Left colon (tissue), 2 donors: ENCODE data around the gene GSTO1. TPM values are rescaled to one million over a fixed set of nuclear protein-coding genes. Genes with fewer than 3 reads are reported as not detected.
"Not testable (repeated sequence)": the region's sequence is repeated elsewhere in the genome, so short reads cannot be mapped to it uniquely, and the experiment has no call there.

Source experiments
- ATAC-seq: fragments of 200-7000 bp; cut with Tn5 transposase; one replicate; pipeline ENCODE4 v1.9.1; 2020; ENCODE audit warnings: mild to moderate bottlenecking, moderate library complexity
- DNase-seq, 2 donors: peaks; one replicate each; pipeline ENCODE4 v3.0.0-alpha.2; 2020
- intact Hi-C, 2 donors: fragments of 100-400 bp; cut with DNase I in 1 of 2; cut with micrococcal nuclease in 1 of 2; formaldehyde crosslinking; loops; one replicate each; pipeline versions ENCODE4 v1.11.2 to v1.14.0; 2022; cut with DNase I, micrococcal nuclease
- long read RNA-seq: library from polyadenylated mRNA; unstranded; transcript quantifications from one replicate; pipeline ENCODE4 v2.0.0, GENCODE V29; 2021
- total RNA-seq, 2 donors: library from RNA; stranded (reverse); fragmentation: NEBNext Ultra II Directional; extraction: Animal tissue kit (Norgen Biotek cat#: 25700); gene quantifications; one replicate each; pipeline ENCODE4 v1.2.1, GENCODE V29; 2021
- donor health status: DM: no; HTN: no; CAD: no.
- donor health status: DM: yes; HTN: yes; CAD: no.

Gene GSTO1
- 10 to 100 TPM; 67.5 to 71.2 TPM for total RNA-seq
- long read RNA-seq, transcript GSTO1-202 (6 exons, 972 nt), result major isoform, 38 of 45 reads
- long read RNA-seq, partial matches to known transcripts, result 0 of 45 reads
- long read RNA-seq, other reads (novel, unspliced or antisense), result 4 of 45 reads

DNA sequence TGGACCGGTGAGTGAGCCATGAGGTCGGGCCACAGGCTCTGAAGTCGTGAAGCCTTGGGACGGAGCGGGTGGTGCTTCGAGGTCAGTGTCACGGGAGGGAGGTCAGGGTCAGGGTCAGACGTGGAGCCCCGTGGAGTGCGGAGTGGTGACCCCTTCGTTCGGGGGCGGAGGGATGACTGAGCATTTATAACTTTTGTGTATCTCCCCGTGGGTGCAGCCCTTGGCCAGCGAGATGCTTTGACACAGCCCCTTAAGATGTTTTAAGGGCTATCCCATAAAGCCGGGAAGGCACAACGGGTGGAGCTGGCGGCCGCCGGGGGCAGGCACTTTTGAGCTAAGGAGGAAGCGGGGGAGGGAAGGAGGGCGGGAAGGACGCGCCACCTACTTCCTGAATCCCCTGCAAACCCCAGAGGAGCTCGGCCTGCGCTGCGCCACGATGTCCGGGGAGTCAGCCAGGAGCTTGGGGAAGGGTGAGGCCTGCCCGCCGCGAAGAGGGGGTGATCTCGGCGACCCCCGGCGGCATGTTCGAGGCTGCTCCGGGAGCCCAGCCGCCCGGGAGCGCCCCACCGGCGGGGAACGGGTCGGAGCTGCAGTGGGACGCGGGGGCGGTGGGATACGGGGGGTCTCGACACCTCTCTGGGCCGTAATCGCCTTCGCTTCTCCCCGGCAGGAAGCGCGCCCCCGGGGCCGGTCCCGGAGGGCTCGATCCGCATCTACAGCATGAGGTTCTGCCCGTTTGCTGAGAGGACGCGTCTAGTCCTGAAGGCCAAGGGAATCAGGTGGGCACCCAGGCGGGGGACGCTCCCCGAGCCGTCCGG lies at the start of gene GSTO1:
Gene GSTO1, plus strand, starts transcription at position 400 of the 818 bp plus-strand sequence. Its CDS starts 37 bp downstream, at position 437.
- intact Hi-C loops, result no loop called here
- ATAC-seq, result peak; percentile 81
- peak; percentile 84 for DNase-seq

DNA sequence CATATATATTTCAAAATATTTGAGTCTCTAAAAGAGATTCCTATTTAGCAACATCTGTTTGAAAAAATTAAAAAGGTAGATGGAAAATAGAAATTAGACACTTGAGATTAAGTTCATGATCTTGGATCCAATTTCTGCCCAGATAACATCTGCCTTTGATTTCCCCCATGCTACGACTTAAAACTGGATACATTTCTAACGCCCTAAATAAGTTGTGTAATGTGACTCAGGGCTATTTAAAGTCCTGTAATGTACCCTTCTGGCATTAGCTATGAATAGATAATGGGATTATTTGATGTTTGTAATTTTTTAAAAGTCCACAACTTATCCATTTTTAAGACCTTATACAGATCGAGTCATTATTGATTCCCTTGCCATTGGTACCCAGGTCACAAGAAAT lies 46.0 kb upstream of the GSTO1 start:
- ATAC-seq, result no peak
- intact Hi-C loops, result loop anchor here in 1 of 2 donors (10.0 kb wide), 1 partner anchor 324 kb away; no protein-coding TSS in a partner anchor
- DNase-seq, result no peak

DNA sequence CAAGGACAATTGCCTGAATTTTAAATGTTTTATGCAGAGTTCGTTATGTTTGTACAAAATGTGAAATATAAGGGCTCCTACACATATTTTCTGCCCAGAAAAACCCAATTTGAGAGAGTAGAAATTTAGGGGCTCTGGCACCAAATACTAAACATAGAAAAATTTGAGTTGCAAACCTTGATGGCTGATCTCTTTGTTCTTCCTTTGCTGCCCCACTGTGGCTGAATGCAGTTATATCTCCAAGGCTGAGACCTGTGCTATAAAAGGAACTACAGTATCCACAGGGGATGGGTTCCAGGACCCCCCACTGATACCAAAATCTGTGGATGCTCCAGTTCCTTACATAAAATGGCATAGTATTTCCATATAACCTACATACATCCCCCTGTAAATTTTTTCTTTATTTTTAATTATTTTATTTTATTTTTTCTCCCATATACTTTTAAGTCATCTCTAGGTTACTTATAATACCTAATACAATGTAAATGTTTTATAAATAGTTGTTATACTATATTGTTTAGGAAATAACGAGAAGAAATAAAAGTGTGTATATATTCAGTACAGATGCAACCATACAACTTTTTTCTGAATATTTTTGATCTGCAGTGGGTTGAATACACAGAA lies 45.0 kb upstream of the GSTO1 start:
- ATAC-seq, result peak; percentile 64
- peak in 1 of 2 donors; percentile 28 for DNase-seq
- intact Hi-C loops, result loop anchor here in 1 of 2 donors (10.0 kb wide), 1 partner anchor 325 kb away; no protein-coding TSS in a partner anchor

- ATAC-seq, result no peak
- no peak for DNase-seq
- intact Hi-C loops, result no loop called here
Measured at GRCh38 chr10:104216631-104217030, 38.1 kb upstream of the GSTO1 start.

DNA sequence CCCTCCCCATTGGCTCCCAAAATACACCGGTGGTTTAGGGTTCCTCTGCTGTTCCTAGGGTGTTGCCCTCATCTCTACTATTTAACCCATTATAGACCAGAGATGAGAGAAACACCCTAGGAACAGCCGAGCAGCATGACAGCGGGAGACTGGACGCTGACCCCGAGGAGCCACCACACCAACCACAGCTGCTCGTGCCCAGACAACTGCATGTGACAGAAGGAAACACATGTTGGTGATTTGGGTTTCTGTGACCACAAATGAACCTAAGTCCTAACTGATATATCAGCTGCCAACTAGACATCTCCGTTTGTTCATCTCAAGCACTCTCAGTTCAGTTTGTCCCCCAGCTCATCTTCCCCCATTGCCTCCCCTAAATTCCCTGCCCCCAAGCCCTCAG lies 35.9 kb upstream of the GSTO1 start:
- no peak for DNase-seq
- intact Hi-C loops, result no loop called here
- ATAC-seq, result no peak

DNA sequence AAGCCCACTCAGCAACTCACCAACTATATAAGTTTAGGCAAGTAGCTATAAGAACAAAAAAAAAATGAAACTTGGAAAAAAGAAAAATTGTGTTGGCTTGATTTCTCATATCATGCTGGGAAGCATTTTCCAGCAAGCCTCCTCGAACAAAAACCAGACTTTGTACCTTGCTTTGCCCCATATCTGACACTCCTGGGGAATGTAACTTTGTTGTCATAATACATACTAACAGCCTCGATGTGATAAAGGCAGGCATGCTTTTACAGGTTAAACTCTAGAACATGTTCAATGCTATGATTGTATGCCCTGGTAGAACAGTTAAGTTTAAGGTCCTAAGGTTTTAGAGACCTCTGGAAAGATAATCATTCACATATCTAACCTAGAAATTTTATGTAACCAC lies 34.2 kb upstream of the GSTO1 start:
- no peak for DNase-seq
- intact Hi-C loops, result no loop called here
- peak; percentile 92 for ATAC-seq

- intact Hi-C loops, result no loop called here
- no peak for DNase-seq
- no peak for ATAC-seq
Measured at GRCh38 chr10:104223304-104223703, 31.4 kb upstream of the GSTO1 start.

DNA sequence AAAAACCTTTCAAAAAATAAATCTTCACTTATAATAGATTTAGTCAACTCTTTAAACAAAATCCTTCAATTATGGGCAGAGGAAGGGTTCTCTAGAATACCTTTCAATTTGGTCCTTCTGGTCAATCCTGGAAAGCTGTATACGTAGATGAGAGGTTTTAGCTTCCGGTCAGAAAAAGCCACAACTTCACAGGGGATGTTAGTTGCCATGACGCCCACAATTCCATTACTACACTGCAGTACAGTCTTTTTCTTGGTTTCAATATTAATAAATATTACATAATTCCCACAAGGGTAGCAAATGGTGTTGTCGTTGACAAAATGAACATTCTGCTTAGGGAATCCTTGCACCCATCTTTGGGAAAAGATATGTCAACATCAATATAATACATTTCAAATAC lies 24.2 kb upstream of the GSTO1 start:
- ATAC-seq (no peak), DNase-seq (no peak)
- intact Hi-C loops, result no loop called here

DNA sequence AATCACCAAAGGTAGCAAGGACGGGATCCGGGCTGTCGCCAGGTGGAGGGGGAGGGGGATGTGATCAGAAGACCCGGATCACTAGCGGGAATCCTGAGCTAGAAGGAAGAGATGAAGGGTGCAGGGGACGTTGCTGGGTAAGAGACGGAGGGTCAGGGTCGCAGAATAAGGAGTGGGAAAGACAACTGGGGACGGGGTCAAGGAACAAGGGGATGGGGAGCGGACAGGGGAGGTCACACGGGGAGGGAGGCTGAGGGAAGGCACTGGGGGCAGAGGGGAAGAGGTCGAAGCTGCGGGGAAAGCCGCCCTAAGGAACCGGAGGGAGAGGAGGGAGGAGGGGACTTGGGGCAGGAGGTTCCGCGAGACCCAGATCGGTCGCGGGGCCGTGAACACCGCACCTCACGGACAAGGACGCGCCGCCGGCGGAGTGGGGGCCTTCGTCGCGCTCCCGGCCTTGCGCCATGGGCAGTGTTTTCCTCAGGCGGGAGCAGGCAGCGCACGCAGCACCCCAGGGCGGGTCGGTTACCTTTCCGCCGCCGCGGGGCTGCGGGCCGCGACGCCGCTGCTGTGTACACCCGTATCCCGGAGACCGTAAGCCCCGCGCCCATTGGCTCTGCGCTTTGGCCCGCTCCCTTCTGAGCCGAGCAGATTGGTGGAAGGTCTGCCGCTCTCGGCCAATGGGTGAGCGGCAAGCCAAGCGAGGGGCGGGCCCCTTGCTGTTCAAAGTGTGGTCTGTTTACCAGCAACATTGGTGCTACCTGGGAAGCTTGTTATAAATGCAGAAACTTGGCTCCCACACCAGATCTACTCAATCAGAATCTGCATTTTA lies 22.7 kb upstream of the GSTO1 start, which contains the start of gene CFAP43:
Gene CFAP43, minus strand, starts transcription at position 581 of the 829 bp plus-strand sequence. Its CDS starts 118 bp downstream, at position 463.
- ATAC-seq (peak; percentile 100), DNase-seq (peak; percentile 98 to 99)
- intact Hi-C loops, result no loop called here

DNA sequence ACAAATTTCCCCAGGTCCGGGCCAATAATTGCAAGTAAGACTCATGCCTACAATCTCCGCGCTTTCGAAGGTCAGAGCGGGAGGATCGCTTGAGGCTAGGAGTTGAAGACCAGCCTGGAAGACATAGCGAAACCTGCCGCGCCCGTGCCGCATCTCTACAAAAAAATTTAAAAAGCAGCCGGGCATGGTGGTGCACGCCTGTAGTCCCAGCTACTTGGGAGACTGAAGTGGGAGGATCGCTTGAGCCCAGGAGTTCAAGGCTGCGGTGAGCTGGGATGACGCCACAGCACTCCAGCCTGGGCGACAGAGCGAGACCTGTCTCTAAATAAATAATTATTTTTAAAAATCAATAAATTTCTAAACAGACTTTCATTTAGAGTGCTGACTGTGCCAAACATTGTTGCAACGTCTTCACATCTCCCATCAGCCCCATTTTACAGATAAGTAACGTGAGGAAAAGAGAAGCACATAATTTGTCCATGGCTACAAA lies 22.0 kb upstream of the GSTO1 start:
- peak; percentile 35 for ATAC-seq
- intact Hi-C loops, result no loop called here
- DNase-seq, result no peak

DNA sequence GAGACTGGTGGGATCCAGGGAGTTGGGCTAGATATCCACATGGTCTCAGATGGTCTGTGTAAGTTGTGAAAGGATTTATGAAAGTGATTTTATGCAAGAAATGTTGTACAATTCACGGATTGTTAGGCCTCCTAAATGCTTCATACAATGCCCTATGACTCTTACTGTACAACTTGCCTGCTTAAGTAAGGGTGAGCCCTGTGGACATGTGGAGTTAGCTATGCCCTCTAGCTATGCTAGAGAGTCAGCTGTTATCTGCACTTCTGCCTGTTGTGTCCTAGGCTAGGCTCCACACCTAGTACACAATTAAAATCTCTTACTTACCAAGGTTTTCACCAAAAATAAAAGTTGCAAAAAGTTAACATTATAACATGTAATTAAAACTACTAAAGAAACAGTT lies 20.9 kb upstream of the GSTO1 start:
- DNase-seq (no peak), ATAC-seq (no peak)
- intact Hi-C loops, result no loop called here

DNA sequence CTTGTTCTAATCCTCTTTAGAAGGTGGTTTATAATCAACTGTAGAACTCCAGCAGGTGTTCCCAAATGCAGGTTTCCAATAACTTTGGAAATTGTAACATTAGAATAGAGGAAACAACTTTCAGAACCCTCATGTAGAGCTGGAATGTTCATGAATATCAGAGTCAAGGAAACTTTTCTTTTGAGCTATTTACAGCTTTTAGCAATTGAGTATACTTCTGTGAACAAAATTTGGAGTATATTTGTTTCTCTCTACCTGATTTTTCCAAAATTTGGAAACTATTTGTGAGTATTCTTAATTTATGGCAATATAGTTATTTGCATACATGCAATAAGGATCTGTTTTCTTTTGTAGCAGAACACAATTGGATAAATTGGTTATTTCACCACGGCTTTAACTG lies 19.8 kb upstream of the GSTO1 start:
- ATAC-seq (no peak), DNase-seq (no peak)
- intact Hi-C loops, result no loop called here

DNA sequence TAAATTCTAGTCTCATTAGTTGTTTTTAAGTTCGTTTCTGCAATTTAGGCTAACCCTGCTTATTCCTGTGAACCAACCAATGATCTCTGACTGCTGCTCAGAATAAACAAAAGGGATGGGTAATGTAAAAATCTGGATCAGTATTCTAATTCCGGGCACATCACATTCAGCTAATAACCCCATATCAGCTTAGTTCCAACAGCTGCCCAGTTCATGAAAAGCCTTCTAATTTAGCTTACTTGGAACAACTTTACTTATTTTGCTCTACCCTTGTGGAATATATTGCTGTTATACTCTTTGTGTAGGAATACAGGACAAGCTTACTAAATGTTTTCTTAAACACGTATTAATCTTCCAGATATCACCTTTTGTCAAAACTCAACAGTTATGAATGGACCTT lies 18.9 kb upstream of the GSTO1 start:
- ATAC-seq, result no peak
- DNase-seq, result no peak
- intact Hi-C loops, result no loop called here

DNA sequence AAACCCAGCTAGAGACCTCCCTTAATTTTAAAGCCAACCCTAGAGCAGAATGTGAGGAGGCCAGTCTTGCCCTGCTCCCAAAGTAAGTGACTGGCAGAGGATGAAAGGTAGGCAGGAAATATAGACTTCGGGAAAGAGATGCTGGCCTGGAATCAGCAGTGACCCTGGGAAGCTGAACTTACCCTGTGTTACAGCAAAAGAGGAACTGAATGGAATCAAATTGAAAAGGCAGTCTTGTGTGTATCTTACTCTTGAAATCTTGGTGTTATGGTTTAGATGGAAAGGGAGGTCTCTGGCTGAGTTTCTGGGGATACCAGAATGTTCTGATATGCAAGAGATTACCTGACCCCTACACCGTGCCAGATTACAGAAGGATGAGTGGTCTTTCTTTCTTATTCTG lies 14.6 kb upstream of the GSTO1 start:
- no peak for ATAC-seq
- intact Hi-C loops, result no loop called here

GRCh38 chr10:104242545-104242944 lies 12.1 kb upstream of the GSTO1 start:
- intact Hi-C loops, result no loop called here
- ATAC-seq (no peak), DNase-seq (no peak)

More for the DNA sequence above, 14.6 kb upstream of the GSTO1 start:
- DNase-seq, result no peak

- DNase-seq, ATAC-seq, intact Hi-C loops: not testable (repeated sequence)
Measured at GRCh38 chr10:104243009-104243408, 11.7 kb upstream of the GSTO1 start.

GRCh38 chr10:104243512-104243911 lies 11.2 kb upstream of the GSTO1 start:
- intact Hi-C loops, result no loop called here
- ATAC-seq, result no peak
- no peak for DNase-seq

DNA sequence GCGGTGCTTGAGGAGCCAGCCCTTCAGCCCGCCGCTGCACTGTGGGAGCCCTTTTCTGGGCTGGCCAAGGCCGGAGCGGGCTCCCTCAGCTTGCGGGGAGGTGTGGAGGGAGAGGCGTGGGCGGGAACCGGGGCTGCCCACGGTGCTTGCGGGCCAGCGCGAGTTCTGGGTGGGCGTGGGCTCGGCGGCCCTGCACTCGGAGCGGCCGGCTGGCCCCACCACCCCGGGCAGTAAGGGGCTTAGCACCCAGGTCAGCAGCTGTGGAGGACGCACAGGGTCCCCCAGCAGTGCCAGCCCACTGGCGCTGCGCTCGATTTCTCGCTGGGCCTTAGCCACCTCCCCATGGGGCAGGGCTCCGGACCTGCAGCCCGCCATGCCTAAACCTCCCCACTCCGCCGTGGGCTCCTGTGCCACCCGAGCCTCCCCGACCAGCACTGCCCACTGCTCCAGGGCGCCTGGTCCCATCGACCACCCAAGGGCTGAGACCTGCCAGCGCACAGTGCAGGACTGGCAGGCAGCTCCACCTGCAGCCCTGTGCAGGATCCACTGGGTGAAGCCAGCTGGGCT lies 9.5 kb upstream of the GSTO1 start:
- intact Hi-C loops, result no loop called here
- ATAC-seq, result no peak
- DNase-seq, result no peak

DNA sequence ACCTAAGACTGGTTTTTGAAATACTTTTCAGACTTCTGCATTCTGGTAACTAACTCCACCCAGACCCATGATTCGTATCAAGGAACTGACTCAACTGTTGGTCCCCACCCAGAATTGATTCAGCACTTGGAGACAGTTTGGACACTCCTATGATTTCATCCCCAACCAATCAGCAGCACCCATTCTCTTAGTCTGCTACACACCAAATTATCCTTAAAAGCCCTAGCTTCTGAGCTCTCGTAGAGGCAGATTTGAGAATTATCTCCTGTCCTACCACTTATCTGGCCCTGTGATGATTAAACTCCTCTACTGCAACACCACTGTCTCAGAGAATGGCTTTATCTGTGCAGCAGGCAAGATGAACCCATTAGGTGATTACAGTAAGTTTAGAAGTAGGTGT lies 7.7 kb upstream of the GSTO1 start:
- DNase-seq (no peak), ATAC-seq (no peak)

More for the DNA sequence above, 7.7 kb upstream of the GSTO1 start:
- intact Hi-C loops, result no loop called here
